Natural killer cell (primary cell): Measurements from ENCODE around the gene ORMDL2. TPM values are rescaled to one million over a fixed set of nuclear protein-coding genes. Genes with fewer than 3 reads are reported as not detected.
A peak's percentile ranks its signal among the peaks of the same experiment; 100 is the strongest.

Experiments
- ATAC-seq, 3 donors: fragments of 150-1000 bp in 2 of 3; fragments of 200-7000 bp in 1 of 3; cut with Tn5 transposase; 1 replicate in 1 of 3; 2 replicates in 2 of 3; pipeline ENCODE4 v1.10.0; 2021; ENCODE audit warnings: mild to moderate bottlenecking in 2 of 3, moderate library complexity in 2 of 3
- DNase-seq, 2 donors: peaks; one replicate each; pipeline versions ENCODE4 v3.0.0 to v3.0.0-alpha.2; 2013 to 2021; ENCODE audit warnings: mixed read lengths in 1 of 2
- H3K27ac ChIP-seq: one replicate; pipeline ENCODE4 v1.5.1; 2013; ENCODE audit warnings: mild to moderate bottlenecking, low read length
- H3K27me3 ChIP-seq: one replicate; pipeline ENCODE4 v1.6.1; 2013; ENCODE audit warnings: low read length; ENCODE audit not compliant: control insufficient read depth, insufficient read depth
- H3K36me3 ChIP-seq: one replicate; pipeline ENCODE4 v1.6.1; 2013; ENCODE audit warnings: low read length; ENCODE audit not compliant: control insufficient read depth, insufficient read depth
- H3K4me1 ChIP-seq: one replicate; pipeline ENCODE4 v1.6.1; 2013; ENCODE audit warnings: low read length; ENCODE audit not compliant: control insufficient read depth, insufficient read depth
- H3K4me3 ChIP-seq: one replicate; pipeline ENCODE4 v1.5.1; 2013; ENCODE audit warnings: low read length
- H3K9me3 ChIP-seq: one replicate; pipeline ENCODE4 v1.6.1; 2013; ENCODE audit warnings: low read length; ENCODE audit not compliant: control insufficient read depth, insufficient read depth
- H3K27ac Mint-ChIP-seq, 2 donors: one replicate each; pipeline ENCODE4 v1.8.0; 2022; ENCODE audit warnings: mild to moderate bottlenecking in 2 of 2, mixed read lengths in 2 of 2, moderate library complexity in 1 of 2
- H3K27me3 Mint-ChIP-seq, 2 donors: one replicate each; pipeline ENCODE4 v1.8.0; 2022; ENCODE audit warnings: low read depth in 2 of 2, mixed read lengths in 2 of 2
- H3K36me3 Mint-ChIP-seq: one replicate; pipeline ENCODE4 v1.8.0; 2022; ENCODE audit warnings: mixed read lengths
- H3K4me1 Mint-ChIP-seq, 2 donors: one replicate each; pipeline ENCODE4 v1.8.0; 2022; ENCODE audit warnings: mixed read lengths in 2 of 2
- H3K4me3 Mint-ChIP-seq: one replicate; pipeline ENCODE4 v1.8.0; 2022; ENCODE audit warnings: mild to moderate bottlenecking, moderate library complexity, mixed read lengths
- H3K9me3 Mint-ChIP-seq, 2 donors: one replicate each; pipeline ENCODE4 v1.8.0; 2022; ENCODE audit warnings: mixed read lengths in 2 of 2
- CTCF ChIP-seq: fragments of 200-600 bp; IDR thresholded peaks from one replicate; pipeline ENCODE4 v1.8.0; 2022; ENCODE audit warnings: antibody characterized with exemption
- WGBS: methylation state at CpG from one replicate; pipeline ENCODE4 v1.1.7; 2013; ENCODE audit warnings: missing lambda C conversion rate; ENCODE audit not compliant: insufficient coverage; 5-methylcytosine and 5-hydroxymethylcytosine counted together
- intact Hi-C: fragments of 100-400 bp; cut with micrococcal nuclease; formaldehyde crosslinking; loops from one replicate; pipeline ENCODE4 v1.14.2; 2022
- total RNA-seq, 4 donors: library from RNA; stranded (reverse); fragments of 120-200 nt in 1 of 4; gene quantifications; one replicate each; pipeline versions ENCODE4 v1.2.3 to v1.2.4, GENCODE V29; 2013 to 2022

Gene ORMDL2
- 10 to 100 TPM; 21.3 to 36.3 (median 23.1) TPM for total RNA-seq
- total RNA-seq (2013), result 43.3 TPM

GRCh38 chr12:55817345-55818139 lies at the start of gene ORMDL2, which contains the start of gene SARNP:
Gene ORMDL2, plus strand, starts transcription at chr12:55818041. Its CDS starts 959 bp downstream, at chr12:55819000.
Gene SARNP, minus strand, starts transcription at chr12:55817724. Its CDS starts 23 bp downstream, at chr12:55817701.
- intact Hi-C loops, result loop anchor here (1.0 to 5.0 kb wide), 8 partner anchors 12 to 500 kb away; partner anchors contain the start of genes CNPY2, DNAJC14, PA2G4 and PYM1
- DNase-seq, result peak; percentile 88 to 99
- no peak for TF ChIP-seq CTCF
- Histone ChIP-seq H3K27me3 (no peaks in the 10 kb centered on the region), H3K27ac (peak within 1 kb of the TSS; percentile 78), H3K36me3 (peaks cover 38% of the 10 kb centered on the region), H3K9me3 (no peaks in the 10 kb centered on the region), H3K4me3 (peak within 1 kb of the TSS; percentile 85), H3K4me1 (peaks cover 22% of the 10 kb centered on the region)
- no peaks in the 10 kb centered on the region for H3K36me3 Mint-ChIP-seq
- no peaks in the 10 kb centered on the region for H3K9me3 Mint-ChIP-seq
- peaks cover 22 to 29% of the 10 kb centered on the region in 2 donors for H3K4me1 Mint-ChIP-seq
- ATAC-seq, result peak; percentile 91 to 97 (median 92)
- H3K27me3 Mint-ChIP-seq, result no peaks in the 10 kb centered on the region
- H3K4me3 Mint-ChIP-seq, result no peak within 1 kb of the TSS
- WGBS, result under 1% methylated on average over 38 of the region's 38 CpGs
- no peak within 1 kb of the TSS for H3K27ac Mint-ChIP-seq

- Mint-ChIP-seq H3K4me1 (peaks cover 14 to 19% of the 10 kb centered on the region in 2 donors), H3K4me3 (no peak overlapping the region), H3K36me3 (no peaks in the 10 kb centered on the region), H3K27me3 (no peaks in the 10 kb centered on the region), H3K9me3 (no peaks in the 10 kb centered on the region), H3K27ac (peak overlapping the region; percentile 29 to 79)
- no peak for ATAC-seq
- peaks cover 3% of the 10 kb centered on the region for H3K4me1 ChIP-seq
- H3K27me3 ChIP-seq, result no peaks in the 10 kb centered on the region
- DNase-seq, result no peak
- TF ChIP-seq CTCF, result no peak
- intact Hi-C loops, result no loop called here
- peaks cover 16% of the 10 kb centered on the region for H3K36me3 ChIP-seq
- 97% methylated on average over 6 of the region's 6 CpGs for WGBS
- H3K27ac ChIP-seq, result no peak overlapping the region
- no peak overlapping the region for H3K4me3 ChIP-seq
- H3K9me3 ChIP-seq, result no peaks in the 10 kb centered on the region
These were observed 46.1 kb upstream of the ORMDL2 start for GRCh38 chr12:55771736-55772135.

- peaks cover 22% of the 10 kb centered on the region for H3K36me3 ChIP-seq
- Mint-ChIP-seq H3K27me3 (no peaks in the 10 kb centered on the region), H3K27ac (peak overlapping the region in 1 of 2 donors; percentile 26), H3K36me3 (no peaks in the 10 kb centered on the region), H3K9me3 (no peaks in the 10 kb centered on the region), H3K4me3 (no peak overlapping the region), H3K4me1 (peaks cover 0 to 6% of the 10 kb centered on the region in 2 donors)
- no peak for DNase-seq
- H3K4me3 ChIP-seq, result no peak overlapping the region
- no peaks in the 10 kb centered on the region for H3K27me3 ChIP-seq
- whole genome bisulfite sequencing, result 100% methylated on average over 1 of the region's 3 CpGs
- H3K9me3 ChIP-seq, result no peaks in the 10 kb centered on the region
- intact Hi-C loops, result no loop called here
- no peak for ATAC-seq
- H3K27ac ChIP-seq, result no peak overlapping the region
- TF ChIP-seq CTCF, result no peak
- peaks cover 3% of the 10 kb centered on the region for H3K4me1 ChIP-seq
These were observed 40.0 kb upstream of the ORMDL2 start for GRCh38 chr12:55777856-55778255.
